Ecto neural progenitor cell (in vitro differentiated cells): ENCODE measurements around the gene UBFD1.
"Not testable (repeated sequence)": the region's sequence is repeated elsewhere in the genome, so short reads cannot be mapped to it uniquely, and the experiment has no call there.

Source experiments
- DNase-seq: peaks from one replicate; pipeline ENCODE4 v3.0.0-alpha.2; 2018; ENCODE audit warnings: low spot score

UBFD1 gene

DNA sequence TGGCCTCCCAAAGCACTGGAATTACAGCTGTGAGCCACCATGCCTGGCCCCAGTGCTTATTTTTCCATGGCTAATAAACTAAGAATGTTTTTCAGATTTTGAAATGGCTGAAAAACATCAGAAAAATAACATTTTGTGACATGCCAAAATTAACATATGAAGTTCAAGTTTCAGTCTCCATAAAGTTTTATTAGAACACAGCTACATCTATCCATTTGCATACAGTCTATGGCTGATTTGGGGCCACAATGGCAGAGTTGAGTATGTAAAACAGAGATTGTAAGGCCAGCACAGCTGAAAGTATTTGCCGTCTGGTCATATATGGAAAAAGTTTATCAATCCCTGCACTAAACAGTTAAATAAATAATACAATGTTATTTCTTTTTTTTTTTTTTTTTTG, 52.4 kb downstream of the UBFD1 start:
- no peak for DNase-seq

DNA sequence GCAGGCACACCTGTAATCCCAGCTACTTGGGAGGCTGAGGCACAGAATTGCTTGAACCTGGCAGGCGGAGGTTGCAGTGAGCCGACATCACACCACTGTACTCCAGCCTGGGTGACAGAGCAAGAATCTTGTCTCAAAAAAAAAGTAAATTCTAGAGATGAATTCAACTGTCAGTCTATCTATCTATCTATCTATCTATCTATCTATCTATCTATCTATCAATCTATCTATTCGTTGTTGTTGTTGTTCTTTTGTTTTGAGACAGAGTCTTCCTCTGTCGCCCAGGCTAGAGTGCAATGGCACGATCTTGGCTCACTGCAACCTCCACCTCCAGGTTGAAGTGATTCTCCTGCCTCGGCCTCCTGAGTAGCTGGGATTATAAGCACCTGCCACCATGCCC, 53.4 kb downstream of the UBFD1 start:
- DNase-seq, result not testable (repeated sequence)

DNA sequence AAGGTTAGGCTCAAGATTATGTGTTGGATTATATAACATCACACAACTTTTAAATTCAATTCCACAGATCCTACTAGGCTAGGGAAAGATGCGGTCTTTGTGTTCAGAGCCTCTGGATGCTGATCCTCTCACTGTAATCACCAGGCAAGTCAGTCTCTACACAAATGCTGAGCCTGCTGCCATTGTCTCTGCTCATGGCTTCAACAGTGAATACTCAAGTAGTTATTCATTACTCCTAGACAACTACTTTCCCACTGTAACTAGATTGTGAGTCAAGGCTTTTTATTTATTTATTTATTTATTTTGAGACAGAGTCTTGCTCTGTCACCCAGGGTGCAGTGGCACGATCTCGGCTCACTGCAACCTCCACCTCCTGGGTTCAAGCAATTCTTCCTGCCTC, 54.4 kb downstream of the UBFD1 start:
- DNase-seq, result no peak

DNA sequence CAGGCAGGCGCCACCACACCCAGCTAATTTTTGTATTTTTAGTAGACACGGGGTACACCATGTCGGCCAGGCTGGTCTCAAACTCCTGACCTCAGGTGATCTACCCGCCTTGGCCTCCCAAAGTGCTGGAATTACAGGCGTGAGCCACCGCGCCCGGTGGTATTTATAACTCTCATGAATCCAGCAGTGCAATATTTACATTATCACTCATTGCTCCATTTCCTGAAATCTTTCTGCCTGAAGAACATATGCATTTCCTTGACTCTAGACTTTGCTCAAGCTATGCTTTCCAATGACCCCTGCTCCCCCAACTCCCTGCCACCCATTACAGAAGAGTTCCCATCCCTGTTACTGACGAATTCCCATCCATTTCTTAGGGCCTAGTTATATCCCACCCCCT, 58.3 kb downstream of the UBFD1 start:
- DNase-seq, result no peak
